Measurements from ENCODE around the gene TTLL10.

TTLL10 gene

DNA sequence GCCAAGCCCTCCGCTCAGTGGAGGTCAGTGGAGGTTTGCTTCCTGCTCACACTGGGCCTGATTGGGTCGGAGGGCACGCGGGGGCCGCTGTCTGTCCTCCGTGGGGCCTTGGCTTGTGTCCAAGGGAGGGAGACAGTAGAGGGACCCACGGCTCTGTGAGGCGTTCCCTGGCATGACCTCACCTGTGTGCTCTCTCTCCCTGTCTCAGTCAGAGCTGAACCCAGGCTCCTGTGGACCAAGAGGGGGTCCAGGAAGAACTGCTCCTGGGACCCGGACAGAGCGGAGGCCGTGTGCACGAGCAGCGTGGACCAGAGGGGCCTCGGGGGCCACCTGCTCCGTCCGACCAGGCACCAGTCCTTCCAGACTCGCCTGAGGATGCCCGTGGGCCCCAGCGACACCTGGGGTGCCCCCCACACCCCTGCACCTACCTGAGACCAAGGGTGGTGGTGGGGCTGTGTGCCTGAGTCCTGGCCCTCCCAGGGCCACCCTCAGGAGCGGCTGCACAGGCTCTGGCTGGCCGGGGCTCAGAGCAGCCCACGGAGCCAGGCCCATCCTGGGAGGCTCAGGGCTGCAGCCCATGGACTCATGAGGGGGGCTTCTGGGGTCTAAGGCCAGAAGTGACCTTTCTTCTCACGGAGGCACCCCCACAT, 13.3 kb upstream of the TTLL10 start:
- DNase-seq, result no peak

DNA sequence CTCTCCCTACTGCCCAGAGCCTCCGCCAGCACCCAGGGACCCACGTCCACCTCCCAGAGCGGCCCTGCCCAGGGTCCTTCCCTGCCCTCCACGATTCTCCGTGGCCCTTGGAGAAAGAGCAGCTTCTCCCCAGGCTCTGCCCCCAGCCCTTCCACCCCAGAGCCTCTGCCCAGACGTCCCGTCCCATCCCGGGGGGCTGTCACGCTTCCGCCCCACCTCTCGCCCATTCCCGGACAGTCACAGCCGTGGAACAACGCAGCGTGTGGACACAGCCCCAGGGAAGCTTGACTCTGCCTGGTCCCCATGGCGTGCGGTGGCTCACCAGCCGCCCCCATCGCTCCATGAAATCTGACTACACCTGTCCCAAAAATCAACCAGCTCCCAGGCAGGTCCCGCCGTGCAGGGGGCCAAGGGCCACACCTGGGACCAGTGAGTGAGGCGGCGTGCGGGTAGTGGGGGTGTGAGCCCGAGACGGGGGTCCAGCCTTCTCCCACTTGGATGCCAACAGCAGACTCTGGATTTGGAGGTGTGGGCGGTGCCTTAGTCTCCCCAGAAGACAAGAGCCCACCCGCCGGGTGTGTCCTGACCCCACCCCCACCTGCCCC, 12.5 kb upstream of the TTLL10 start:
- DNase-seq, result no peak

DNA sequence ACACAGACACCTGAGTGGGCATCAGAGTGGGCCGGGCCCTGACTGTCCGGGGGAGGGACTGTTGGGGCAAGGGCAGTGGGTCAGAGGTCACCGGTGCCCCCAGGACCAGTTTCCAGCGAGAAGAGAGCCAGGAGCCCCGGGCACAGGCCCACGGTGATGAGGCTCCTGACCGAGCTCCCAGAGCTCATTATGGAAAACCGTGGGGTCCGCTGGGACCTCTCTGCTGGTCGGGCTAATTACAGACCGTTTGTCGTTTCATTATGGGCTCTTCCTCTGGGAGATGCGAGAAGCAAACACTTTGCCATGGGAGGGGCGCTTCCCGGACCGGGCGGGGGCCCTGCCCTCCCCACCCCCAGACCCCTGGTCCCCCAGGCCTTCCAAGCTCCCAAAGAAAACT, 12.0 kb upstream of the TTLL10 start:
- no peak for DNase-seq

DNA sequence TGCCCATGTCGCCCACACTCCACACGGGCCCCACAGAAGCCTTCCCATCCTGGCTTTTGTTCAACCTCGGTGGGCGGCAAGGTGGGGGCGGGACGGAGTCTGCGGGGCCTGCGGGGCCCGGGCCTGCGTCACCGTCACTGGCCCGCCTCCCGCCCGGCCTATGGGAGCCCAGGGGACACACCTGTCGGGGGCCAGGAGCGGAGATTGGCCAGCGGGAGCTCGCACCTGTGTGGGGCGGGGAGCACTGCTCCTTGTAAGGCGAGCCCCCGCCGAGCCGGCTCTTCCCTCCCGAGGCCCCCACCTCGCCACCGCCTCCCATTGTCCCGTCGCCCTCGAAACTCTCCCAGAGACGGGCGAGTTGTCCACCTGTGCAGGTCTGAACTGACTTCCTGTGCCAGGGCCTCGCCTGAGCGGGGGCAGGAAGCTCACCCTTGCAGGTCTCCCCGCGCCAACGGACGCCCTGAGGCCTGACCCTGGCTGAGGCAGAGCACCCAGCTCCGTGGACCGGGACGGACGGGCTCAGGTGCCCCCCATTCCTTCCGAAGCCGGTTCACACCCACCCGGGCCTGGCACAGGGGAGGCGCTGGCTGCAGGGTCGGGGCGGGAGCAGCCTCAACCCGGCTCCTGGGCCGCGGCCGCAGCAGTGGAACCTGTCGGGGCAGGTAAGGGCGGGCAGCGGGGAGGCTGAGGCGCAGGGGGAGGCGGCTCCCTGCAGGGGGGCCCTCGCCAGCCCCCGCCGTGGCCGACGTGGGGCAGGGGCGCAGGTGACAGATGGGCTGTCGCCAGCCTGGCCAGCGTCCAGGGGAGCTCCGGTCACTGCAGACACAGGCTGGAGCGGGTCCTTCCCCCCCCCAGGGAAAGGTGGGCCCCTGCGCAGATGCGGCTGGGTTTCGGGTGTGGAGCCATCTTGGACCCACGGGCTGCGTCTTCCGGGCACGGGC, 10.8 kb upstream of the TTLL10 start:
- peak; percentile 92 for DNase-seq

DNA sequence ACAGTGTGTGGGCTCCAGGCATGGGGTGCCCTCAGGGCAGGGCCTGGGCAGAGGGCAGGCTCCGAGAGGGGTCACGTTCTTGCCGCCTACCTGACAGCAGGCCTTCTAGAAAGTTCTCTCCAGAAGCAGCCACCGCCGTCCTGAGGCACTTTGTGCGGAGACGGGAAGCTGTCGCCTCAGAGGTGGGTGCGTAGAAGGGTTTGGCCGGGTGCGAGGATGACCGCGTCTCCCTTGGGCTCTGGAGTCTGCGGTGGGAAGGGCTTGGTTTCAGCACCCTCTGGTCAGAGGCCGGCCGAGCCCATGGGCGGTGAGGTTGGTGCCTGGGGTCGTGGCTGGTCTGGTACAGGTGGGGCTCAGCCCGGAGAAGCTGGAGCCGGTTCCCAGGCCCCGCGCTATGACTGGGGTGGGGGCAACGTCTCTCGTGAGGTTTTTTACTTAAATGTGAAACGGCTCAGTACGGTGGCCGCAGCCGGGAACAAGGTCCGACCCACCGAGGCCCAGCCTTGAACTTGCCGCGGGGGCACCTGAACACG, 10.1 kb upstream of the TTLL10 start:
- no peak for DNase-seq

DNA sequence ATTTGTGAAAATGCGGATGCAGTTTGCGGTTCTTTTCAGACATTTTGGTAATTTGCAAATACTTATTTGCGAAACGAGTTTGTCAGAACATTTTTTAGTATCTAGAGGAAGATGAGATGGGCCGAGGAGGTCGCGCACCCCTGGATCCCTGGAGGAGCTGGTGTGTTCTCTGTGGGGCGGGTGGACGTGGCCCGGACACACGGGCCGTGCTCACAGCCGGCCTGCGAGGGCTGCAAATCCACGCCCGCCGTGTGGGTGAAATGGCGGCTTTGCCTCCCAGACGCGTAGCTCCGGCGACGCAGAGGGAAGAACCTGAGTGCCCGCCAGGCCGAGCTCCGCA, 9.3 kb upstream of the TTLL10 start:
- no peak for DNase-seq

DNA sequence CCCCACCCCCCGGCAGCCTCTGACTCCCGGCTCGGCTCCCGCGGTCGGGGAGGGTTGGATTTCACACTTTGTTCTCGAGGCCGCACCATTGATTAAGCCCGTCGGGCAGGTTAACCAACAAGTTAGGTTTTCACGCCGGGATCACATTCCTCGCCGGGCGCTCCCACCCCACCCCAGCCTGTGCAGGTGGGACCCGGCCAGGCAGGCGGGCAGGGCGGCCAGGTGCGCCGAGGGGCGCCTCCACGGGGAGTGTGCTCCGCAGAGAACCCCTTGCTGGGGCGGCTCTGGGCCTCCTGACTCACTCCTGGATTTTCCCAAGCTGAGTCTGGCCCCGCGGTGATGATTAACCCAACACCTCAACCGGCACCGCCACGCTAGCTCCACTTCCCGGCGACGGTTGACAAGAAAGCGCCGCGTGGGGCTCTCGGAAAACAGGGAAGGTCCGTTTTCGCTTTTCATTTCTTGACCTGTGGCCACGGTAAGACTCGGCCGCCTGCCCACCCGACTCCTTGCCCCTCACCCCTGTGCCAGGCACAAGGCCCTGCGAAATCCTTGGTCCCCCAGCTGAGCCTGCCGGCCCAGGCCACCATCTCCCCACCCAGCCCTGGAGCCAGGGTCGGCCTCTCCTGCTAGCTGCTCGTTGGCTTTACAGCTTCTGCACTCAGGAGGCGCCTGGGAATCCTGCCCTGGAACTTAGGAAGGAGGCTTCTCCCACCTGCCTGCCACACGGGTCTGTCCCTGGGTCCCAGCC, 8.8 kb upstream of the TTLL10 start:
- DNase-seq, result peak; percentile 10

DNA sequence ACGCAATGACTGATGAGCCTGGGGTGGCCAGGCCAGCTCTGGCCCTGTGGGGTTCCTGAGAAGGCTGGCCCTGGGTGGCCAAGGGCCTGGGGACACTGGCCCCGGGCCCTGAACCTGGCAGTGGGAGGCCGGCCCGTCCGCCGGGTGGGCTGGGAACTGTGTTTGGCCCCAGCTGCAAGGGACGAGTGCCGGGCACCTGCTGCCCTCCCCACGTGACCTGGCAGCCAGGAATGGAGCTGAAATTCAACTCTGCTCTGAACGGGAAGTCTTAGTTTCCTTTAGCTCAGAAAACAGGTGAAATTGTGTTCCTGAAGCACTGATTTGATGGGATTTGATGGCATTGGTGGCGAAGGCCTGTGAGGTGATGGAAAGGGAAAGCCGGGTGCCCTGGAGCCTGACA, 8.2 kb upstream of the TTLL10 start:
- peak; percentile 46 for DNase-seq

DNA sequence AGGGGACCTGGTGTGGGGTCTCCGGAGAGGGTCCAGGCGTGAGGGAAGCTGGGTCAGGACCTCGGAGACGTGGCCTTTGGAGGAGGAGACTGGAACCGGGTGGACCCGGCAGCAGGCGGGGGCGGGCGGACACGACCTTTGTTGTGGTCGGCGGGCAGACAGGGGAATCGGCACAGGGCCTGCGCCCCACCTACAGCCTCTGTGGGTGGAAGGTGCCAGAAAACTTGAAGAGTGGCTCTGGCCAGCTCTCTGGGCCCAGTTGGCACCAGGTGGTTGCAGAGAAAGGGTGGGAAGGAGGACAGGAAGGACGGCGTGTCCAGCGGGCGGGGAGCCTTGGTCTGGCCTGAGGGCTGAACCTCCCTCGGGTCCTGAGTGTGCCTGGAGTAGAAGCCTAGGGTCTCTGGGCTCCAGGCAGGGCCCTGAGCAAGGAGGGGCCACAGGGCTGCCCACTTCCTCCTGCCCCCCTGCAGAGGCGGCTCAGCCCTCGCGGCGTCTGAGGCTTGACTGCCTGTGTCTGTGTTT, 7.7 kb upstream of the TTLL10 start:
- DNase-seq, result no peak

DNA sequence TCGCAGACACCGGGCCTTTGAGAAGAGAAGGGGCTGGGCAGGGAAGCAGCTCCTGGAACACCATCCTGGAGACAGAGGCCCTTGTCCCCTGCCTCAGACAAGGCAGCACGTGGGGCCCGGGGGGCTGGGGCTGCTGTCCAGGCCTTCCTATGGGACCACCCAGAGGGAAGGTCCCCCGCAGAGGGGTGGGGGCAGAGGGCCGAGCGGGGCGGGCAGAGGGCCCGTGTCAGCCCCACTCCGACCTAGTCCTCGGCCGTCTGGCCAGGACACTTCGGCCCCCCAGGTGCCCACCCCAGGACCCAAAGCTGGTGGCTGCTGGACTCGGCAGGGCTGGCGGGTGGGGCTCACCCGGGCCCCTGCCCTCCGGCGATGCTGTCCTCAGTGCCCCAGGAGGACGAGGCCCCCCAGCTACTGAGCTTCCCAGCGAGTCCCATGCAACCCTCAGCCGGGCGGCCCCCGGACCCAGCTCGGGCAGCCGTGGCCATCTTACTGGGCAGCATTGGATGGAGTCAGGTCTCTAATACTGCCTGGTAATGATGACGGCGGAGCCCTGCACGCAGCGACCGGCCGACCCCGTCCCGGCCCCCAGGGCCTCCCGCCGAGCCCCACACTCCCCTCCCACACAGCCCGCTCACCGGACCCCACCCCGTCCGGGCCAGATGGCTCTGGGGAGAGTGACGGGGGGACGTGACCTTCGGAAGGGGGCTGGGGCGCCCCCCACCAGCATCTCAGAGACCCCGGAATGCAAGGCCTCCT, 6.9 kb upstream of the TTLL10 start:
- DNase-seq, result no peak

DNA sequence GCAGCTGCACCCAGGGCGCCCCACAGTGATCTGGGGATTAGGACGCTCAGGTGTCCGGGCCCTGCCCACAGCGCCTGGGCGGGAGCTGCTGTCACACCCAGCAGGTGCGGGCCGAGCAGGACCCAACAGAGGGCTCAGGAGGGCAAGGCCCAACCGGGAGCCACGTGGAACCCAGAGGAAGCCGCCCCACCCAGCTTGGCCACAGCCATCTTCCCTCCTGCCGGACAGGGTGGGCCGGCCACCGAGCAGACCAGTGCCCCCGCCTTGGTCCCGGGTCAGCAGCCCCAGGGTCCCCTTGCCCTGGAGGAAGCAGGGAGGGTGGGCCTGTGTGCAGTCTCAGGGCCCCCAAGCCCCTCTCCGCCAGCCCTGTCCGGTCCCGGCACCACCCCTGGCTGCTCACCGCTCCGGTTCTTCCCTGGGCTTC, 6.3 kb upstream of the TTLL10 start:
- no peak for DNase-seq

DNA sequence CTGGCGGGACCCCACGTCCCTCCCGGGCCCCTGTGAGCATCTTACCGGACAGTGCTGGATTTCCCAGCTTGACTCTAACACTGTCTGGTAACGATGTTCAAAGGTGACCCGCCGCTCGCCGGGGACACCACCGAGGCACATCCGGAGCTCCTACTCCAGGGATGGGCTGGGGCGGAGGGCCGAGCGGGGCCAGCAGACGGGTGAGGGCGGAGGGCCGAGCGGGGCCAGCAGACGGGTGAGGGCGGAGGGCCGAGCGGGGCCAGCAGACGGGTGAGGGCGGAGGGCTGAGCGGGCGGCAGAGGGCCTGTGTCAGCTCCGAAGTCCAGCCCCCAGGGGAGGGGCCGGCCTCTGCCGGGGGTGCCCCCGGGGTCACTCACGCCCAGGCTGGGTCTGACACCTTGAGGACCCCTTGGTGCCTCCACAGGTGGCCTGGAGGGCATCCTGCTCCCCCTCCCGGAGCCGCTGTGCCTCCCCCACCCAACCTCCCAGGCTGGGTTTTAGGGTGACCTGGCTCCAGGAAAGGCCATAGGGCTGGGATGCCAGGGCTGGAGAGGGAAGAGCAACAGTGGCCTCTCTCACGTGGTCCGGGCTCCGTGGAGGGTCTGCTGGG, 5.7 kb upstream of the TTLL10 start:
- DNase-seq, result no peak

DNA sequence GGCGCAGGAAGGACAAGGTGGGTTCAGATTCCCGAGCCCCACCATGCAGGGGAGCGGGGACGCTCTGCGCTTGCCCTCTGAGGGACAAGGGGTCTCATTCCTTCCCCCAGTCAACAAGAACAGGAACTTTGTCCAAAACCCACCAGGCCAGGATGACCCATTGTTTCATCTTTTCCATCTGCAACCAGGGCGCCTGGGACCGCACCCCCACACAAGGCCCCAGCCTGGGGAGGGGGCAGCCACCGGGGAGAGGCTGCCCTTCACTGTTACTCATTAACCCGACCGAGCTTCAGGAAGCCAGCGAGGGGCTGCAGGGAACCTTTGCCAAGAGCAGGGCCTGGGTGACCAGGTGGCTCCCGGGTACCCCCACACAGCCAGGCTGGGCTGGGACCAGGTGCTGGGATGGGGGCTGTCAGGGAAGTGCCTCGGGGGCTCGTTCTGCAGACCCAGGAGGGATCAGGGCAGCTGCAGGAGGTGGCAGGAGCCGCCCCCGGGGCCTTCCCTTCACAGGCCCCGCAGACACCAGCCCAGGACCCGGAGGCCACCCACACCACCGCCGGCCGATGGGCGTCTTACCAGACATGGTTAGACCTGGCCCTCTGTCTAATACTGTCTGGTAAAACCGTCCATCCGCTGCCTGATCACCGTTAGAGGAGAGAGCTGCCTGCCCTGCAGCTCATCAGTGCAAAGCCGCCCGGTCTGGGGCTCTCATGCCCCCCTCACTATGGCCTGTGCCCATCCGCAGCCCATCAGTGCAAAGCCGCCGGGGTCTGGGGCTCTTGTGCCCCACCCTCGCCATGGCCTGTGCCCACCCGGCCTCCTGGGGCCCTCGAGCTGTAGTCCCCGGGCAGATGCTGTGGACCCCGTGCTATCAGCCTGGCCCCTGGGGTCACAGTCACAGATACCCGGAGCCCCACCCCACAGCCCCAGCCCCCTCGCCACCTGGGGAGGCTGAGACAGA, 4.9 kb upstream of the TTLL10 start:
- no peak for DNase-seq

DNA sequence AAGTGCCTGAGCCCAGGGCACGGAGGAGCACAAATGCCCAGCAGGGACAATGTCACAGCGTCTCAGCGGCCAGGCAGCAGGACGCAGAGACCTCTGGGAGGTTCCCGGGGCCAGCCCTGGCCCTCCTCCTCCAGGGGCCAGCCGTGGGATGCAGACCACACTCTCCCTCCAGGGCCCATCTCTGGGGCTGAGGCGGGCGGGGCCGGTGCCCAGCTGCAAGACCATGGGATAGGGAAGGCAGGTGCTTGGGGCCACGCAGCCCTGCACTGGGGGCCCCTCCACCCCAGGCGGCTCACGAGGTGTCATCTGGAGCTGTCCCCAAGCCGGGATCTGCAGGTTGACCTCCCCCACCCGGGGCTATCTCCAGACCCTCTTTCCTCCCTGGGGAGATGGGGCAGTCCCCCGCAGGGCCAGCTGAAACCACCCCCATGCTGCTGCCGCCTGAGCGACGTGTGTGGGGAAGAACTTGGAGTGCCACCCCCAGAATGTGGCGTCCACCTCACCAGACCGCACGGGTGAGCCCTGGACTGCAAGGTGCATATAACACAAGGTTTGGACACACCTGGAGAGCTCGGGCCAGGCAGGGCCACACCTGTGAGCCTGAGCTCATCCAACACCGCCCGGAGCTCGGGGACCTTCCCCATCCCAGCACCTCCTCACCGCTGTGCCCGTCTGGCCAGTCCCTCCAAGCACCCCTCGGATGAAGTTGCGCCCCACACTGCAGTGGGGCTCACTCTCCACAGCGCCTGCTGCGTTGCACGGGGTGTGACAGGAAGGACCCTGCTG, 4.1 kb upstream of the TTLL10 start:
- no peak for DNase-seq

DNA sequence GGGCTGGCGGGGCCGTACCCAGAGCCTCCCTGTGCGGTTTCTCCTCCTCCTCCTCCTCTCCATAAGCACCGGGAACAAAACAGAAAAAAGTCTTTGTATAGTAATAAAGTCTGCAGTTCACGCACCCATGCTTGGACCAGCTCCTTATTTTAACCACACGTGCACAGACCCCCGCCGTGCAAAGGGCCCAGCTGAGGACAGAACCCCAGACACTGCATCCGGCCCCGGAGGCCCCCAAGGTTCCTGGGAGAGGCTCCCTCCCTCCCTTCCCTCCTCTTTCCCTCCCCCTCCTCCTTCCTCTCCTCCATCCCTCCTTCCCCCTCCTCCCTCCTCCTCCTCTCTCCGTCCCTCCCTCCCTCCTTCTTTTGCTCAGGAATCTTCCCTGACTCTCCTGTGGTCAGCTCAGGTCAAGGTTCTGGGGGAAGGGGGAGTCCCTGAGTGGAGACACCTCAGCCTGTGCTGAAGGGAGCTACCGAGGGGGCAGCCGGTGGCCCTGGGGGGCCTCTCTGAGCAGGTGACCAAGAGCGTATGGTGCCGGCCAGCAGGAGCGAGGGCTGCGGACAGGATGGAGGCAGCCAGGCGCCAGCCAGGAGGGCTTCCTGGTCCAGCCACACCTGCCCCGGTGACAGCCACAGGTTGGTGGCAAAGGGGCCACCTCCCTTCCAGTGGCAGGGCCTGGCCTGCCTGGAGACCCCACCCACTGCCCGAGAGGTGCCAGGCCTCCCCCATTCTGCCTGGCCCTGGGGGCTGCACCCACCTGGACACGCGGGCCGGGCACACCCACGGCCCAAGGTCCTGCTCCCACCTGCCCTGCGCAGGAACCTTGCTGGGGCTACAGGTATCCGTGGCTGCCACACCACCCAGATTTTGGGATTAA, 3.2 kb upstream of the TTLL10 start:
- DNase-seq, result no peak

DNA sequence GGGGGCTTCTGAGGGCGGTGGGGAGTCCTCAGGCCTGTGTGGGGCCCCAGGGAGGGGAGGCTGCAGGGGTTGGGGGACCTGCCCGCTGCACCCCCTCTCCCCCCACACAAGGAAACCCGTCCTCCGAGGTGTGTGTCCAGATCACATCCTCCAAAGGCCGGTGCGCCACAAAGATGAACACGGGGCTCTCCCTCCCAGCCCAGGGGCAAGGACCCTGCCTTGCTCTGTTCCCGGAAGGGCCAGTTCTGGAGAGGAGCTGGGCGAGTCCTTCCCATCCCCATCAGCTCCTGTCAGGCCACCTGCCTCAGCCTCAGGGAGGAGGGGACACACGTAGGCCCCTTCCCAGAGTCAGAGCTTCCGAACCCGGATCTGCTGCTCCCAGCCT, 2.5 kb upstream of the TTLL10 start:
- no peak for DNase-seq

DNA sequence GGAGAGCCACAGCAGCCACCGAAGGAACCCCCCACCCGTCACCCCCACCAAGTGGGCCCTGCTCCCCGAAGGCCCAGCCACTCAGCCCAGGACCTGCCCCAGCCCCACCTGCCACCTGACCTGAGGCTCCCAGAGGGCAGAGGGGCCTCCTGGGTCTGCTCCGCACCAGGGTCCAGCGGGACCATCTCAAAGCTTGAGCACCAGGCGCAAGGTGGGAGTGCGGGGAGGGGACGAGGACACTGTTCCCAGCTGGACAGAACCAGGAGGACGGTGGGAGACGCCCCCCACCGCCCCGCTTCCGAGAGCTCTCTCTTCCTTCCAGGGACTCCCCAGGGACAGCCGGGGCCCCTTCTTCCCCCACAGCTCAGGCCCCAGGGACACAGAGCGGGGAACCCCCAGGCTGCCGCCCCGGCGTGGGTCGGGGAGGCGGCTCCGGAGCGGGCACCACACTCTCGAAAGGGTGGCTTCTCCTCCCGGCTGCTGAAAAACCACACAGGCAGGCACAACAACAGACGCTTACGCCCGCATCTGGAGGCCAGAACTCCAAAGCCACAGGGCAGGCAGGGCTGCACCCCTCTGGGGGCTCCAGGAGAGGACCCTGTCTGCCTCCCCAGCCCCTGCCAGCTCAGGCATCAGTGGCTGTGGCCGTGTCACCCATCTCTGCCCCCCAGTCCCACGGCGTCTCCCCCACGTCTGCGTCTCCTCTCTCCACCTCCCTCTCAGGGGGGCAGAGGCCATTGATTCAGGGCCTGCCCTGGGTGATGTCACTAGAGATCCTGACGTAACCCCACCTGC, 1.9 kb upstream of the TTLL10 start:
- DNase-seq, result no peak

All from NCI-H2029 (cell line).